Measurements from ENCODE around the gene RAB44. TPM values are rescaled to one million over a fixed set of nuclear protein-coding genes. Genes with fewer than 3 reads are reported as not detected.

RAB44 gene
- total and polyA plus RNA-seq, 9 of the 15 experiments (the other 6 are each of a cell fraction or from before 2014, with no cell fraction given), result not detected

DNA sequence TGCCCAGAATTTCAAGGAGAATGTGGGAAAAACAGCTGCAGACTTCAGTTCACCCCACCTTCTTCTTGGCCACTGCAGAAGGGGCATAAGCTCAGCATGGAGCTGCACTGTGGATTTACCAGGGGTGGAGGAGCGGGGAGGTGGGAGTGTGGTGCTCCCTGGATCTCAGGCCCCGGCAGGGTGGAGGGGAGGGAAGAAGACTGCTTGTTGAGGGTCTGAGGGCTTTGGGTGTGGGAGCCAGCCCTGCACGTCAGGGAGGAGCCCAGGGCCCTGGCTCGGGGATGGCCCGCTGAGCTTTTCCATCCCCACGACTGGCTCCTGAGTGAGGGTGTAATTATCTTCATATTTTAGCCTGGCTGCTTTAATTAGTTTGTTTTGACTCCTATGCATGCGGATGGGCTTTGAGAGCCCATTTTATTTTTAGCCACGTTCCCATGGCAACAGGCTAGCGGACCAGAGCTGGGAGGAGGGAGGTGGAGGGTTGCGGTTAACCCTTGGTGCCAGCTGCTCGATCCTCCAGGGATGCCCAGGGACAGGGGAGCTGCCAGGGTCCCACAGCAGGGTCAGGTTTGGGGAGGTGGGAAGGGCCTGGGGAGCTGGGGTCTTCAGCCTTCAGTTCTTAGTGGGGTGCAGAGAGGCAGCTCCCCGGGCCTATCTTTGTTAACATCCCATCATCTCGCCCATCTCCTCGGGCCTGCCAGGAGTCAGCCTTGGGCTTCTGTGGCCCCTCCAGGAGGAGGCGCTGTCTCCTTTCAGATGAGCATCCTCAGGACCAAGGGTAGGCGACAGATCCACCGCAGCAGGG, 68.2 kb downstream of the RAB44 start (continued):
- TF ChIP-seq SIX5 (IDR thresholded peaks at IDR 0.05; ENCODE audit: borderline replicate concordance in 1 of 2, insufficient read depth in 1 of 2, low read depth in 1 of 2, low read length in 2 of 2) (no peak), NFIC (IDR thresholded peaks at IDR 0.05) (no peak), ZNF316 (IDR thresholded peaks at IDR 0.05) (no peak), ZNF124 (CRISPR knock-in tag; IDR thresholded peaks at IDR 0.05) (no peak), FOXJ3 (CRISPR knock-in tag; IDR thresholded peaks at IDR 0.05) (no peak), TRIM25 (IDR thresholded peaks at IDR 0.05; ENCODE audit: borderline replicate concordance) (no peak), LEF1 (IDR thresholded peaks at IDR 0.05) (no peak), ZBTB7A (IDR thresholded peaks at IDR 0.05; ENCODE audit: borderline replicate concordance, control insufficient read depth, low read depth, low read length) (no peak), CLOCK (CRISPR knock-in tag; IDR thresholded peaks at IDR 0.05; ENCODE audit: borderline replicate concordance) (no peak), CBX8 (IDR thresholded peaks at IDR 0.05; ENCODE audit: borderline replicate concordance, extremely low read depth, low read depth, low read length, poor library complexity, severe bottlenecking) (no peak), MLX (CRISPR knock-in tag; conservative IDR thresholded peaks at IDR 0.05) (no peak), ATF3 (IDR thresholded peaks at IDR 0.05) (no peak), ATF3 (CRISPR knock-in tag; conservative IDR thresholded peaks at IDR 0.05) (no peak), ZNF253 (CRISPR knock-in tag; conservative IDR thresholded peaks at IDR 0.05) (no peak), IRF1 (CRISPR knock-in tag; IDR thresholded peaks at IDR 0.05; ENCODE audit: borderline replicate concordance) (no peak), ZBTB17 (CRISPR knock-in tag; IDR thresholded peaks at IDR 0.05) (no peak), DDX20 (tag; IDR thresholded peaks at IDR 0.05; ENCODE audit: low read depth) (no peak)
- TF ChIP-seq, protein P1, sequence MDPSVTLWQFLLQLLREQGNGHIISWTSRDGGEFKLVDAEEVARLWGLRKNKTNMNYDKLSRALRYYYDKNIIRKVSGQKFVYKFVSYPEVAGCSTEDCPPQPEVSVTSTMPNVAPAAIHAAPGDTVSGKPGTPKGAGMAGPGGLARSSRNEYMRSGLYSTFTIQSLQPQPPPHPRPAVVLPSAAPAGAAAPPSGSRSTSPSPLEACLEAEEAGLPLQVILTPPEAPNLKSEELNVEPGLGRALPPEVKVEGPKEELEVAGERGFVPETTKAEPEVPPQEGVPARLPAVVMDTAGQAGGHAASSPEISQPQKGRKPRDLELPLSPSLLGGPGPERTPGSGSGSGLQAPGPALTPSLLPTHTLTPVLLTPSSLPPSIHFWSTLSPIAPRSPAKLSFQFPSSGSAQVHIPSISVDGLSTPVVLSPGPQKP (CRISPR knock-in tag; IDR thresholded peaks at IDR 0.05), result no peak

All from K562 (cell line).